Breast epithelium (tissue), 4 donors: Measurements from ENCODE around the gene ICOSLG. TPM values are rescaled to one million over a fixed set of nuclear protein-coding genes. Genes with fewer than 3 reads are reported as not detected.
"Not testable (repeated sequence)": the region's sequence is repeated elsewhere in the genome, so short reads cannot be mapped to it uniquely, and the experiment has no call there.

Experiments used
- DNase-seq, 2 donors: peaks; one replicate each; pipeline ENCODE4 v3.0.0-alpha.2; 2019; ENCODE audit warnings: low spot score in 2 of 2
- H3K27ac ChIP-seq, 2 donors: fragments of 200-600 bp; sonication (generic) in 1 of 2; one replicate each; pipeline ENCODE4 v1.5.1; 2016 to 2019; ENCODE audit warnings: mild to moderate bottlenecking in 1 of 2
- H3K27me3 ChIP-seq, 2 donors: fragments of 200-600 bp; sonication (generic) in 1 of 2; one replicate each; pipeline versions ENCODE4 v1.5.1 to v1.6.0; 2017 to 2019; ENCODE audit warnings: control low read depth in 1 of 2, mild to moderate bottlenecking in 1 of 2
- H3K36me3 ChIP-seq: fragments of 200-600 bp; one replicate; pipeline ENCODE4 v1.5.1; 2019
- H3K4me1 ChIP-seq, 2 donors: fragments of 200-600 bp; sonication (generic); one replicate each; pipeline ENCODE4 v1.5.1; 2016 to 2019; ENCODE audit warnings: control low read depth in 1 of 2
- H3K4me3 ChIP-seq, 3 donors: fragments of 200-600 bp; sonication (generic); 1 replicate in 2 of 3; 2 replicates in 1 of 3; pipeline ENCODE4 v1.5.1; 2016 to 2019; ENCODE audit warnings: mild to moderate bottlenecking in 3 of 3, moderate library complexity in 2 of 3
- H3K9me3 ChIP-seq, 2 donors: fragments of 200-600 bp; sonication (generic) in 1 of 2; one replicate each; pipeline ENCODE4 v1.5.1; 2016 to 2019; ENCODE audit warnings: control low read depth in 1 of 2
- POLR2A ChIP-seq: fragments of 450-650 bp; IDR thresholded peaks from one replicate; pipeline ENCODE4 v1.6.1; 2016; ENCODE audit warnings: antibody characterized with exemption, mild to moderate bottlenecking, moderate library complexity
- POLR2AphosphoS5 ChIP-seq, 3 donors: sonication (generic); formaldehyde crosslinking; IDR thresholded peaks; one replicate each; pipeline ENCODE4 v1.6.1; 2017; ENCODE audit warnings: antibody characterized with exemption in 3 of 3
- intact Hi-C: fragments of 100-400 bp; cut with DNase I; formaldehyde crosslinking; loops from one replicate; pipeline ENCODE4 v1.15.1; 2023; ENCODE audit warnings: low total_unique reads
- total RNA-seq, 3 donors: library from RNA; depleted of rRNA; stranded (reverse); fragments of >200 nt; gene quantifications; one replicate each; pipeline ENCODE4 v1.1.0, GENCODE V29; 2016
- TF ChIP-seq, protein P1 (sequence below), 3 donors: fragments of 450-650 bp; IDR thresholded peaks; one replicate each; pipeline ENCODE4 v1.5.1; 2016 to 2017; ENCODE audit warnings: antibody characterized with exemption in 3 of 3, mild to moderate bottlenecking in 3 of 3, moderate library complexity in 3 of 3

Gene ICOSLG
- total RNA-seq, 3 donors from 2014 or later: 0.80 to 4.2 (median 2.6) TPM

DNA sequence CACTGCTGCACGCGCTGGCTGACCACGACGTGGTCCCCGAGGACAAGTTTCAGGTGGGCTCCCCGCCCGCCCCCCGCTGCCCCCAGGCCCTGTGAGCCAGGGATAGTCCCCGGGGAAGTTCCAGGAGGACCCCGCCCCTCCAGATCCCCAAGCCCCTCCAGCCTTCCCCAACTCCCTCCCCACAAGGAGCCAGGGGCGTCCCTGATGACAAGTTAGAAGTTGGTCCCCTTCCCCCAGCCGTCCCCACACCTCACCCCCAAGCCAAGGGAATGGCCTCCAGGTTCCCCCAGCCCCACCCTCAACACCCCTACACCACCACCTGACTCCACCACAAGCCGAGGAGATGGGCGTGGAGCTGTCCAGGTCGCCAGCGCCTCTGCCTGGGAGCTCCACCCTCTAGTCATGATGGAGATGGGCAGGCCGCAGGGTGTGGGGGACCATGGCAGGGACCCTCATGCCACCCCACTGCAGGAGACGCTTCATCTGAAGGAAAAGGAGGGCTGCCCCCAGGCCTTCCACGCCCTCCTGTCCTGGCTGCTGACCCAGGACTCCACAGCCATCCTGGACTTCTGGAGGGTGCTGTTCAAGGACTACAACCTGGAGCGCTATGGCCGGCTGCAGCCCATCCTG, 45.5 kb upstream of the ICOSLG start:
- H3K4me1 ChIP-seq: no peaks in the 10 kb centered on the region
- no peaks in the 10 kb centered on the region for H3K36me3 ChIP-seq
- intact Hi-C loops: no loop called here
- DNase-seq: no peak
- TF ChIP-seq POLR2A (no peak), POLR2AphosphoS5 (IDR thresholded peaks at IDR 0.05) (no peak)
- TF ChIP-seq, protein P1, sequence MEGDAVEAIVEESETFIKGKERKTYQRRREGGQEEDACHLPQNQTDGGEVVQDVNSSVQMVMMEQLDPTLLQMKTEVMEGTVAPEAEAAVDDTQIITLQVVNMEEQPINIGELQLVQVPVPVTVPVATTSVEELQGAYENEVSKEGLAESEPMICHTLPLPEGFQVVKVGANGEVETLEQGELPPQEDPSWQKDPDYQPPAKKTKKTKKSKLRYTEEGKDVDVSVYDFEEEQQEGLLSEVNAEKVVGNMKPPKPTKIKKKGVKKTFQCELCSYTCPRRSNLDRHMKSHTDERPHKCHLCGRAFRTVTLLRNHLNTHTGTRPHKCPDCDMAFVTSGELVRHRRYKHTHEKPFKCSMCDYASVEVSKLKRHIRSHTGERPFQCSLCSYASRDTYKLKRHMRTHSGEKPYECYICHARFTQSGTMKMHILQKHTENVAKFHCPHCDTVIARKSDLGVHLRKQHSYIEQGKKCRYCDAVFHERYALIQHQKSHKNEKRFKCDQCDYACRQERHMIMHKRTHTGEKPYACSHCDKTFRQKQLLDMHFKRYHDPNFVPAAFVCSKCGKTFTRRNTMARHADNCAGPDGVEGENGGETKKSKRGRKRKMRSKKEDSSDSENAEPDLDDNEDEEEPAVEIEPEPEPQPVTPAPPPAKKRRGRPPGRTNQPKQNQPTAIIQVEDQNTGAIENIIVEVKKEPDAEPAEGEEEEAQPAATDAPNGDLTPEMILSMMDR (IDR thresholded peaks at IDR 0.05): no peak
- no peaks in the 10 kb centered on the region for H3K9me3 ChIP-seq
- H3K4me3 ChIP-seq: peak overlapping the region in 2 of 3 donors; percentile 32 to 57
- peaks cover 2 to 27% of the 10 kb centered on the region in 2 donors for H3K27me3 ChIP-seq
- no peak overlapping the region for H3K27ac ChIP-seq

DNA sequence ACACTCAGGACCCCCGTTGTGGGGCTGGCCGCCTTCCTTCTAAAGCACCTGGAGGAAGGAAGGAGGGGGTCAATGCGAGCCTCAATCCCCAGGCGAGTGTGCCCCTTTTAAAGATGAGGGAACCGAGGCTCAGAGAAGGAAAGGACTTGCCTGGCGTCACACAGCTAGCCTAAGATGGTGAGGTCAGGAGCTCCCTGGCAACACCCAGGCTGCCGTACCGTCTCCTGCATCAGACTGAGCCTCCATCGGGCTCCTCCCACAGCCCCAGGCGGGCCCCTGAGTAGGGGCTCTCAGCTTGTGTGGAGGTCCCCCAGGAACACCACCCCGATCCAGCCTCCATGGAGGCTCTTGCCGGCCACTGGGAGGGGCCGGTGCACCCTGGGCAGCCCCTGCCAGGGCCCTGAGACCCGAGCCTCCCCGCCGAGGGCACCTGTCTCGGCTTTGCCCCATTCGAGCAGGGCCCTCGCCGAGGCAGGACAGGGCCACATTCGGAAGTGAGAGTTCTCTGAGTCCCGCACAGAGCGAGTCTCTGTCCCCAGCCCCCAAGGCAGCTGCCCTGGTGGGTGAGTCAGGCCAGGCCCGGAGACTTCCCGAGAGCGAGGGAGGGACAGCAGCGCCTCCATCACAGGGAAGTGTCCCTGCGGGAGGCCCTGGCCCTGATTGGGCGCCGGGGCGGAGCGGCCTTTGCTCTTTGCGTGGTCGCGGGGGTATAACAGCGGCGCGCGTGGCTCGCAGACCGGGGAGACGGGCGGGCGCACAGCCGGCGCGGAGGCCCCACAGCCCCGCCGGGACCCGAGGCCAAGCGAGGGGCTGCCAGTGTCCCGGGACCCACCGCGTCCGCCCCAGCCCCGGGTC, 44.6 kb upstream of the ICOSLG start, which contains the start of gene AIRE:
Gene AIRE, plus strand, starts transcription at position 739 of the 855 bp plus-strand sequence. CDS start 131 bp downstream, outside the sequence.
- TF ChIP-seq, protein P1 (IDR thresholded peaks at IDR 0.05): no peak
- TF ChIP-seq POLR2A (no peak), POLR2AphosphoS5 (IDR thresholded peaks at IDR 0.05) (no peak)
- DNase-seq: no peak
- intact Hi-C loops: no loop called here
- Histone ChIP-seq H3K36me3 (no peaks in the 10 kb centered on the region), H3K27ac (no peak within 1 kb of the TSS), H3K9me3 (no peaks in the 10 kb centered on the region), H3K4me3 (peak within 1 kb of the TSS in 2 of 3 donors; percentile 32 to 57), H3K27me3 (peaks cover 2 to 27% of the 10 kb centered on the region in 2 donors), H3K4me1 (no peaks in the 10 kb centered on the region)

DNA sequence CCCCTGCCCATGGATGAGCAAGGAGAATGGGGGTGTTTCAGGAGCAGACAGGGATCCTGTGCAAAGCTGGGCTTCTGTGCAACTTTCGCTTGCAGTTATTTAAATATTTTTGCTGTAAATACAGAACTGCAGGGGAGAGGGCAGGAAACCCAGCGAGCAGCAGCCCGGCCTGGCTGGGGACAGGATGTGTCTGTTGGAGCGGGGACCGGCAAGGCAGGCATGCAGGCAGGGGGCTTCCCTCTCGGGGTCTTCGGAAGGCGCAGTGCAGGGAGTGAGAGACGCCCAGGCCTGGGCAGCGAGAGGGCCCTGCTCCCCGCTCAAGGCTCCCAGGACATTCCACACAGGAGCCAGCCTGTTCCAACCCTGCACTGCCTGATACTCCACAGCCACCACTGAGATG, 43.2 kb upstream of the ICOSLG start:
- DNase-seq: no peak

DNA sequence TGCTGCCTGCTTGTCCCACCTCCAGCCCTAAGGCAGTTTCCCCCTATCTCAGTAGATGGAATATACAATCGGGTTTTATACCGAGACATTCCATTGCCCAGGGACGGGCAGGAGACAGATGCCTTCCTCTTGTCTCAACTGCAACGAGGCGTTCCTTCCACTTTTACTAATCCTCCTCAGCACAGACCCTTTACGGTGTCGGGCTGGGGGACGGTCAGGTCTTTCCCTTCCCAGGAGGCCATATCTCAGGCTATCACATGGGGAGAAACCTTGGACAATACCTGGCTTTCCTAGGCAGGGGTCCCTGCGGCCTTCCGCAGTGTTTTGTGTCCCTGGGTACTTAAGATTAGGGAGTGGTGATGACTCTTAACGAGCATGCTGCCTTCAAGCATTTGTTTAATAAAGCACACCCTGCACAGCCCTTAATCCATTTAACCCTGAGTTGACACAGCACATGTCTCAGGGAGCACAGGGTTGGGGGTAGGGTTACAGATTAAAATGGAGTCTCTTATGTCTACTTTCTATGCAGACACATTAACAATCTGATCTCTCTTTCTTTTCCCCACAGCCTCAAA, 42.6 kb upstream of the ICOSLG start:
- H3K9me3 ChIP-seq, H3K4me3 ChIP-seq, DNase-seq, intact Hi-C loops, H3K4me1 ChIP-seq, H3K27ac ChIP-seq, H3K36me3 ChIP-seq: not testable (repeated sequence)
- H3K27me3 ChIP-seq: peaks cover 2 to 27% of the 10 kb centered on the region in 2 donors

More for the DNA sequence above, 43.2 kb upstream of the ICOSLG start:
- TF ChIP-seq, protein P1 (IDR thresholded peaks at IDR 0.05): no peak
- TF ChIP-seq POLR2A: no peak
- no peak overlapping the region for H3K4me3 ChIP-seq
- H3K36me3 ChIP-seq: no peaks in the 10 kb centered on the region
- no peaks in the 10 kb centered on the region for H3K4me1 ChIP-seq
- no peak overlapping the region for H3K27ac ChIP-seq
- peaks cover 2 to 27% of the 10 kb centered on the region in 2 donors for H3K27me3 ChIP-seq
- intact Hi-C loops: no loop called here
- H3K9me3 ChIP-seq: no peaks in the 10 kb centered on the region

DNA sequence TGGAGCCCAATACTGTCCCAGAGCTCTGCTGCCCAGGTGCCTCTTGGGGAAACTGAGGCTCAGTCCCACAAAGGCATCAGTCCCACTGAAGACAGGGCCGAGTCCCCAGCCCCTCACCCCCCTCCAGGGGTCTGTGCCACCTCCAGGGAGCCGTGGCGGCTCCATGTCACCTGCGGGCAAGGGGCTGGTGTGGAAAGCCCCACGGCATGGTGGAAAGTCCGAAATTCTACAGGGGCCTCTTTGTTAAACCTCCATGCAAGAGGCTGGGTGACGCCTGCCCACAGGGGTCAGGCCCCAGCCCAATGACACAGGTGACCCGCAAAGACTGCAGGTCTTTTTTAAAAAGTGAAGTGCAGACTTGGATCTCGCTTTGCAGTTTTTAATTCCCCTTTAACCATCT, 41.6 kb upstream of the ICOSLG start:
- no peak for DNase-seq
- Histone ChIP-seq H3K27ac (no peak overlapping the region), H3K9me3 (no peaks in the 10 kb centered on the region), H3K36me3 (no peaks in the 10 kb centered on the region), H3K4me3 (no peak overlapping the region), H3K4me1 (no peaks in the 10 kb centered on the region), H3K27me3 (peaks cover 2 to 24% of the 10 kb centered on the region in 2 donors)
- intact Hi-C loops: no loop called here
- no peak for TF ChIP-seq POLR2AphosphoS5 (IDR thresholded peaks at IDR 0.05)
- TF ChIP-seq, protein P1 (IDR thresholded peaks at IDR 0.05): no peak
- no peak for TF ChIP-seq POLR2A
